PC-9 (cell line): ENCODE results near the gene IRF6. TPM values are rescaled to one million over a fixed set of nuclear protein-coding genes. Genes with fewer than 3 reads are reported as not detected.

ENCODE experiments used
- BruUV-seq: library from RNA; stranded (reverse); fragments of 400-500 nt; replicated peaks from 2 replicates; lab custom pipeline; 2021; lab: Mats Ljungman, UMichigan
- CTCF ChIA-PET: fragments of 300-600 bp; sonication (Branson Sonifier 250); formaldehyde crosslinking; loops from one replicate; lab custom pipeline; 2022; ENCODE audit warnings: antibody characterized with exemption; lab: Charles Lee
- POLR2A ChIA-PET: fragments of 300-600 bp; sonication (Branson Sonifier 250); formaldehyde crosslinking; loops from one replicate; lab custom pipeline; 2022; ENCODE audit warnings: antibody characterized with exemption; ENCODE audit not compliant: unreplicated experiment; lab: Charles Lee
- DNase-seq, 2 experiments: peaks; one replicate each; pipeline versions ENCODE4 v3.0.0 to v3.0.0-alpha.2; 2015 to 2022; ENCODE audit warnings: mixed read lengths in 1 of 2
- H2AFZ ChIP-seq: fragments of 200-600 bp; sonication (generic); 2 replicates; pipeline ENCODE4 v1.8.1; 2017; ENCODE audit warnings: antibody characterized with exemption
- H3F3A ChIP-seq: fragments of 200-600 bp; sonication (generic); 2 replicates; pipeline ENCODE4 v1.8.1; 2017; ENCODE audit warnings: antibody characterized with exemption, mild to moderate bottlenecking, low read depth; ENCODE audit not compliant: insufficient read depth
- H3K27ac ChIP-seq: fragments of 200-600 bp; sonication (generic); 2 replicates; pipeline ENCODE4 v1.6.1; 2016; ENCODE audit warnings: mixed run types
- H3K27me3 ChIP-seq: fragments of 200-600 bp; sonication (generic); 2 replicates; pipeline ENCODE4 v1.6.1; 2016; ENCODE audit warnings: low read depth, mixed run types; ENCODE audit not compliant: insufficient read depth
- H3K36me3 ChIP-seq: fragments of 200-600 bp; sonication (generic); 2 replicates; pipeline ENCODE4 v1.6.1; 2016; ENCODE audit warnings: low read depth, mixed run types
- H3K4me1 ChIP-seq: fragments of 200-600 bp; sonication (generic); replicated peaks from 2 replicates; pipeline ENCODE4 v1.6.1; 2016; ENCODE audit warnings: mixed run types; ENCODE audit not compliant: insufficient read depth
- H3K4me2 ChIP-seq: fragments of 200-600 bp; sonication (generic); 2 replicates; pipeline ENCODE4 v1.6.1; 2017; ENCODE audit warnings: mixed run types
- H3K4me3 ChIP-seq: fragments of 200-600 bp; sonication (generic); 2 replicates; pipeline ENCODE4 v1.6.1; 2016; ENCODE audit warnings: mixed run types
- H3K79me2 ChIP-seq: fragments of 200-600 bp; sonication (generic); 2 replicates; pipeline ENCODE4 v1.6.1; 2017; ENCODE audit warnings: low read depth, mixed run types
- H3K9me2 ChIP-seq: fragments of 200-600 bp; sonication (generic); 2 replicates; pipeline ENCODE4 v1.8.1; 2017; ENCODE audit warnings: mild to moderate bottlenecking; ENCODE audit not compliant: insufficient read depth
- H3K9me3 ChIP-seq: fragments of 200-600 bp; sonication (generic); 2 replicates; pipeline ENCODE4 v1.8.1; 2016; ENCODE audit warnings: low read depth; ENCODE audit not compliant: insufficient read depth
- H4K20me1 ChIP-seq: fragments of 200-600 bp; sonication (generic); 2 replicates; pipeline ENCODE4 v1.8.1; 2017; ENCODE audit not compliant: insufficient read depth
- EZH2 ChIP-seq: fragments of 200-600 bp; sonication (generic); IDR thresholded peaks from 2 replicates; pipeline ENCODE4 v1.8.0; 2017; ENCODE audit warnings: antibody characterized with exemption, low read depth
- intact Hi-C: fragments of 100-400 bp; cut with micrococcal nuclease; formaldehyde crosslinking; loops from one replicate; pipeline ENCODE4 v1.10.0; 2022; ENCODE audit not compliant: unreplicated experiment
- total RNA-seq: library from RNA; stranded (reverse); gene quantifications from 2 replicates; pipeline ENCODE4 v1.2.3, GENCODE V29; 2021
- TF ChIP-seq, protein P1 (sequence below): fragments of 200-600 bp; sonication (generic); conservative IDR thresholded peaks from 2 replicates; pipeline ENCODE4 v1.6.1; 2017; ENCODE audit warnings: mixed run types, antibody characterized with exemption, mild to moderate bottlenecking, moderate library complexity

The IRF6 gene
- total RNA-seq, 1 experiment from 2014 or later, result 46.5 TPM

DNA sequence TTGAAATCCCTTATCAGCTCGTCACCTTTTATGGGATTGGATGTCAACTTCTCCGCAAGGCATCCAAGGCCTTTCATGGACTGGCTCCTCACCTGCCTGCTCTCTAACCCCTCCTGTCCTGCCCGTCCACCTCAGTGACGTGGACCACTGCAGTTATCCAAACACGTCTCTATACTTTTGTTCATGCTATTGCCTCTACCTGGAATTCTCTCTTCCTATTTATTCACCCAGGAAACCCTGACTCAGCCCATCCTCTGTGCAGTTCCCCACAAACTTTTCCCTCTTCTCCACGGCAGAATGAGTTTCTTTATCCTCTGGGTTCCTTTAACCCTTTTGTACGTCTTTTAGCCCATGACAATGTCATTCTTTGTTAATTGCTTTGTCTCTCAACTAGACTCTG lies 16.8 kb upstream of the IRF6 start:
- H3K27me3 ChIP-seq, result no peaks in the 10 kb centered on the region
- no peaks in the 10 kb centered on the region for H4K20me1 ChIP-seq
- peak overlapping the region; percentile 25; the same call in 1 of the 2 replicates for H3K4me2 ChIP-seq
- H2AFZ ChIP-seq, result no peak overlapping the region
- TF ChIP-seq EZH2, result no peak
- TF ChIP-seq, protein P1, sequence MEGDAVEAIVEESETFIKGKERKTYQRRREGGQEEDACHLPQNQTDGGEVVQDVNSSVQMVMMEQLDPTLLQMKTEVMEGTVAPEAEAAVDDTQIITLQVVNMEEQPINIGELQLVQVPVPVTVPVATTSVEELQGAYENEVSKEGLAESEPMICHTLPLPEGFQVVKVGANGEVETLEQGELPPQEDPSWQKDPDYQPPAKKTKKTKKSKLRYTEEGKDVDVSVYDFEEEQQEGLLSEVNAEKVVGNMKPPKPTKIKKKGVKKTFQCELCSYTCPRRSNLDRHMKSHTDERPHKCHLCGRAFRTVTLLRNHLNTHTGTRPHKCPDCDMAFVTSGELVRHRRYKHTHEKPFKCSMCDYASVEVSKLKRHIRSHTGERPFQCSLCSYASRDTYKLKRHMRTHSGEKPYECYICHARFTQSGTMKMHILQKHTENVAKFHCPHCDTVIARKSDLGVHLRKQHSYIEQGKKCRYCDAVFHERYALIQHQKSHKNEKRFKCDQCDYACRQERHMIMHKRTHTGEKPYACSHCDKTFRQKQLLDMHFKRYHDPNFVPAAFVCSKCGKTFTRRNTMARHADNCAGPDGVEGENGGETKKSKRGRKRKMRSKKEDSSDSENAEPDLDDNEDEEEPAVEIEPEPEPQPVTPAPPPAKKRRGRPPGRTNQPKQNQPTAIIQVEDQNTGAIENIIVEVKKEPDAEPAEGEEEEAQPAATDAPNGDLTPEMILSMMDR, result no peak
- peaks cover 13% of the 10 kb centered on the region; the same call in 1 of the 2 replicates for H3F3A ChIP-seq
- BruUV-seq, result no TSS peak
- H3K4me1 ChIP-seq, result peaks cover 4% of the 10 kb centered on the region; the same call in 1 of the 2 replicates
- H3K79me2 ChIP-seq, result no peaks in the 10 kb centered on the region
- no peak for DNase-seq
- H3K9me2 ChIP-seq, result no peaks in the 10 kb centered on the region
- ChIA-PET CTCF (interaction anchor here (0.6 to 1.7 kb wide), 6 partner anchors 15 to 233 kb away, joined by 3 to 12 read pairs (median 4); partner anchors contain the start of gene IRF6), POLR2A (no interaction called here)
- H3K4me3 ChIP-seq, result no peak overlapping the region
- no peaks in the 10 kb centered on the region for H3K9me3 ChIP-seq
- intact Hi-C loops, result loop anchor here (5.0 to 10.0 kb wide), 2 partner anchors 75 to 248 kb away; no protein-coding TSS in a partner anchor
- no peaks in the 10 kb centered on the region for H3K36me3 ChIP-seq
- H3K27ac ChIP-seq, result no peak overlapping the region

DNA sequence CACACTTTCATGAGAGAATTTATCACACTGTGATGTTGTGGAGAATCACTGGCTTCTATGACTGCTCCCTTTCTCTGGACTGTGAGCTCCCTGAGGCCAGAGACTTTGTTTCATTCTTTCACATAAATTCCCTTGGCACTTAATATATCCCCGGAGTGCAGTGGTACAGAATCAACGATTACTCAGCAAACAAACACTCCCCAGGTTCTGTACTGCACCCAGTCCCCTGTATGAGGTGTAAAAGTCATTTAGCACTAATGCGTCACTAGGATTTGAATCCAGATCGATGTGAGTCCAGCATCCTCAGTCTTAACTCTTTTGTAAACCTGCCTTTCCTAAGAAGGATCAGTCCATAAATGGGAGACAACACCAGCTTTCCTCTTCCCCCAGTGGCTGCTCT lies 15.0 kb upstream of the IRF6 start:
- intact Hi-C loops, result loop anchor here (5.0 to 10.0 kb wide), 2 partner anchors 74 to 246 kb away; no protein-coding TSS in a partner anchor
- Histone ChIP-seq H3K79me2 (no peaks in the 10 kb centered on the region), H3K4me3 (no peak overlapping the region), H2AFZ (no peak overlapping the region), H3K4me2 (no peak overlapping the region), H4K20me1 (no peaks in the 10 kb centered on the region), H3K36me3 (no peaks in the 10 kb centered on the region), H3K9me2 (no peaks in the 10 kb centered on the region), H3F3A (peaks cover 2% of the 10 kb centered on the region; the same call in 1 of the 2 replicates), H3K27ac (no peak overlapping the region), H3K9me3 (no peaks in the 10 kb centered on the region), H3K27me3 (no peaks in the 10 kb centered on the region), H3K4me1 (no peaks in the 10 kb centered on the region)
- CTCF ChIA-PET, result no interaction called here
- POLR2A ChIA-PET, result interaction anchor here (0.6 kb wide), 1 partner anchor 15 kb away, joined by 3 read pairs; the partner anchor contains the start of gene IRF6
- BruUV-seq, result no TSS peak
- no peak for TF ChIP-seq EZH2
- DNase-seq, result no peak

DNA sequence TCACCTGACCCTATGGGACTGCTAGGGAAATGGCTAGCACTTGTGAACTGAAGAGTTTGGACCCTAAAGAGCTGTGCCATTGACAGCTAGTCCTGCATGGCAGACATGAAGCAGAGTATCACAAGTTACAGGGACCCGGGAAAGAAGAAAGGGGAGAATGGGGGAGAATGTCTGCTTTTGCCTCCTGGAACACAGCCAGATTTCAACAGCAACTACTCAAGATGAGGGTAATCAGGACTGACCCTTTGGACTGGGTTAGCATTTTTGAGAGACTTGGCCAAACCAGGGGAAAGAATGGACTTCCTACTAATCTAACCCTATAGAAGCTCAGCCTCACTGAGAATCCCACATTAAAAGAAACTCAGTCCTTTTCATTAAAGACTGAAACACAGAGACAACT lies 13.1 kb upstream of the IRF6 start:
- Histone ChIP-seq H3K4me2 (no peak overlapping the region), H3K4me3 (no peak overlapping the region), H3K9me3 (no peaks in the 10 kb centered on the region), H2AFZ (no peak overlapping the region), H3K27me3 (no peaks in the 10 kb centered on the region), H3K79me2 (no peaks in the 10 kb centered on the region), H3K4me1 (no peaks in the 10 kb centered on the region), H4K20me1 (no peaks in the 10 kb centered on the region), H3K36me3 (no peaks in the 10 kb centered on the region), H3F3A (no peaks in the 10 kb centered on the region), H3K27ac (no peak overlapping the region), H3K9me2 (no peaks in the 10 kb centered on the region)
- intact Hi-C loops, result no loop called here
- ChIA-PET CTCF (no interaction called here), POLR2A (no interaction called here)
- TF ChIP-seq, protein P1, result no peak
- TF ChIP-seq EZH2, result no peak
- BruUV-seq, result no TSS peak
- no peak for DNase-seq

DNA sequence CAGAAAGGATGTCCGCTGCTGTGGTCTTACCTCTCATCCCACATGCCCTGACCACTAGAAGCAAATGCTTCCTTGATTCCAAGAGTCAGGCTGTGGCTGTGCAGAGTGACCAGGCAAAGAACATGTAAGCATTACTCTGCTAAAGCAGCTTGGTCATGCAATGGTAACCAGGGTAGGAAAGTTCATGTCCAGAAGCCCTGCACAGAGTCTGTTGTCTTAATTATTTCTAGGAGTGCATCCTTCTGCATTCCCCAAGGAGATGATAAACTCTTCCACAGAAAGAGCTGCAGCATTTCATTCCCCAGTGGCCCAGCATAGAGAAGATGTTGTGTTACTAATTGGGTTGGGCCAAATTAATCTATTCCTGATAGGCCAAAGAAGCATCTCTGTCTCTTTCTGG lies 11.7 kb upstream of the IRF6 start:
- Histone ChIP-seq H3K79me2 (no peaks in the 10 kb centered on the region), H3K9me3 (no peaks in the 10 kb centered on the region), H3K4me1 (no peaks in the 10 kb centered on the region), H3K4me3 (no peak overlapping the region), H3K9me2 (no peaks in the 10 kb centered on the region), H3K27ac (no peak overlapping the region), H3K36me3 (no peaks in the 10 kb centered on the region), H3F3A (no peaks in the 10 kb centered on the region), H3K27me3 (no peaks in the 10 kb centered on the region), H2AFZ (no peak overlapping the region), H4K20me1 (no peaks in the 10 kb centered on the region), H3K4me2 (no peak overlapping the region)
- ChIA-PET POLR2A (no interaction called here), CTCF (no interaction called here)
- no peak for DNase-seq
- TF ChIP-seq EZH2, result no peak
- TF ChIP-seq, protein P1, result no peak
- intact Hi-C loops, result no loop called here
- BruUV-seq, result no TSS peak
